ENCODE measurements around the gene ULBP2. TPM values are rescaled to one million over a fixed set of nuclear protein-coding genes. Genes with fewer than 3 reads are reported as not detected.
A peak's percentile ranks its signal among the peaks of the same experiment; 100 is the strongest.
"Not testable (repeated sequence)": the region's sequence is repeated elsewhere in the genome, so short reads cannot be mapped to it uniquely, and the experiment has no call there.

Gene ULBP2, protein sequence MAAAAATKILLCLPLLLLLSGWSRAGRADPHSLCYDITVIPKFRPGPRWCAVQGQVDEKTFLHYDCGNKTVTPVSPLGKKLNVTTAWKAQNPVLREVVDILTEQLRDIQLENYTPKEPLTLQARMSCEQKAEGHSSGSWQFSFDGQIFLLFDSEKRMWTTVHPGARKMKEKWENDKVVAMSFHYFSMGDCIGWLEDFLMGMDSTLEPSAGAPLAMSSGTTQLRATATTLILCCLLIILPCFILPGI
- 16.1 TPM for polyA plus RNA-seq (2013, experiment 1 of 2; ENCODE audit: insufficient read length)
- polyA plus RNA-seq (2013, experiment 2 of 2; ENCODE audit: insufficient read length) = 11.4 TPM

DNA sequence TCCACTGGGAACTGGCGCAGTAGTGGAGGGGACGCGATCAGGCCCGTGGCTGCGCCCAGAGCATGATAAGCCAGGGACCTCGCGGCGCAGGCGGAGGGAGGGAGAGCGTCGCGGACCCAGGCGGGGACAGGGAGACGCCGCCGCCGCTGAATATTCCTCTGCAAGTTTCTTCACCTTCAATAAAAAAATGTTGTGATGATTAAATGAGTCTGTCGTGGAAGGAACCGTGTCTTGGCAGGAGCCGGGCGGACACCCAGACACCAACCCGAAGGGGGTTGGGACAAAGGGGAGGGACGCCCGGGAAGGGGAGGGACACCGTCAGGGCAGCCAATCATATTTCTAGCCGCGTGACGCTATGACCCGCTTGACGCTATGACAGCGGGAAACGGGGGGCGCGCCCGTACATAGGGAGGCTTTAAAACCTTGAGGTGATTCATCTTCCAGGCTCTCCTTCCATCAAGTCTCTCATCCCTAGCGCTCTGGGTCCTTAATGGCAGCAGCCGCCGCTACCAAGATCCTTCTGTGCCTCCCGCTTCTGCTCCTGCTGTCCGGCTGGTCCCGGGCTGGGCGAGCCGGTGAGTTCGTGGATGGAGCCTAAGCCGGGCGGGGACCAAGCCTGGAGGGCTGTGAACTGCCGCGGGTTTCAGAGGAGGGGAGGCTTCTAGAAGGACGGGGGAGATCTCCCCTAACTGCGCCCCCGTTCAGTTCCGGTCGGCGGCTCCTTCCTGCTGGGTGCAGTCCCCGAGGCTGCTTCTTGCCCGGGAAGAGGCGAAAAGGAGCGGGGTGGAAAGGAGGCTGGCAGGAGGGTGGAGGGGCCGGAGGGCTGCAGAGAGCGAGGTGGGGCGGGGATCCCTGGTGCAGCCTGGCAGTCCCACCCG, at the start of gene ULBP2:
Gene ULBP2 (plus strand): TSS at position 432 of the 878 bp plus-strand sequence. CDS start 59 bp downstream, at position 491.
- DNase-seq = peak; percentile 97

DNA sequence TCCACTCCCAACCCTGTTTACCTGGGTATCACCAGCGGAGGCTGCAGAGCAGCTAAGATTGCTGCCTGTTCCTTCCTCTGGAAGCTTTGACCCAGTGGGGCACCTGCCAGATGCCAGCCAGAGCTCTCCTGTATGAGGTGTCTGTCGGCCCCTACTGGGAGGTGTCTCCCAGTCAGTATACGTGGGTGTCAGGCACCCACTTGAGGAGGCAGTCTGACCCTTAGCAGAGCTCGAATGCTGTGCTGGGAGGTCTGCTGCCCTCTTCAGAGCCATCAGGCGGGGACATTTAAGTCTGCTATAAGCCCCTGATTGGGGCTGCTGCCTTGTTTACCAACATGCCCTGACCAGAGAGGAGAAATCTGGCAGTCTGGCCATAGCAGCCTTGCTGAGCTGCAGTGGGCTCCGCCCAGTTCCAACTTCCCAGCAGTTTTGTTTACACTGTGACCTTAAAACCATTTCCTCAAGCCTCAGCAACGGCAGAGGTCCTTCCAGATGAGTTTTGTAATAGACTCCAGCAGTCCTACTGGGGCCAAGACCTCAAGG, 46.7 kb upstream of the ULBP2 start:
- DNase-seq = peak; percentile 38

DNA sequence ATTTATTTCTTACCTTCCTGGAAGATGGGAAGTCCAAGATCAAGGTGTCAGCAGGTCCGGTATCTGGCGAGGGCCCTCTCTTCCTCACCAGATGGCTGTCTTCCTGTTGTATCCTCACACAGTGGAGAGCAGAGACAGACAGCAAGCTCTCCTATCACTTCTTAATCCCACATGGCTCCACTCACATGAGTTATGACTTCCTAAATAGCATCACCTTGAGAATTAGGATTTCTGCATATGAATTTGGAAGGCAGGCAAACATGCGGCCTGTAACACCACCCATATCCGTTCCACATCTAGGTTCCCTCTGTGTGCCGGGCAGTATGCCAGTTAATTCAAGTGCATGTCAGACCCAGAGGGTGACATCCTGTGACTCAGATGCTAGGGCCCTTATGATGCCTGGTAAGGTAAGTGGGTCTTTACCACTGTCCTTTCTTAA, 46.0 kb upstream of the ULBP2 start:
- peak; percentile 88 for DNase-seq

DNA sequence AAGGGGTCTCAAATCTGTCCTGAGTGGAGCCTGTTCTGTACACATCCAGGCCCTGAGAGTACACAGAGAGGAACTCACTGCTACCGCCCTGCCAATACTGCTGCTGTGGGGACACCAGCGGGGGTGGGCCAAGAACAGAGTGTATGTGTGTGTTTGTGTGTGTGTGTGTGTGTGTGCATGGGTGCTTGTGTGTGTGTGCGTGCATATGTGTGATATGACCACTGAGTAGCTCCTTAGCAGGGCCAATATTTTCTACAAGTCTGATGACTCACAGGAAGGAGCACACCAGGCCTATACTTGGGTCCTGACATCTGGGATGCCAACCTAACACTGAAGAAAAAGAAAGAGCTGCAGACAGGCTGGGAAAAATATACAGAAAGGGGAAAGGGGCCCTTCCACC, 45.3 kb upstream of the ULBP2 start:
- DNase-seq = peak; percentile 61

DNA sequence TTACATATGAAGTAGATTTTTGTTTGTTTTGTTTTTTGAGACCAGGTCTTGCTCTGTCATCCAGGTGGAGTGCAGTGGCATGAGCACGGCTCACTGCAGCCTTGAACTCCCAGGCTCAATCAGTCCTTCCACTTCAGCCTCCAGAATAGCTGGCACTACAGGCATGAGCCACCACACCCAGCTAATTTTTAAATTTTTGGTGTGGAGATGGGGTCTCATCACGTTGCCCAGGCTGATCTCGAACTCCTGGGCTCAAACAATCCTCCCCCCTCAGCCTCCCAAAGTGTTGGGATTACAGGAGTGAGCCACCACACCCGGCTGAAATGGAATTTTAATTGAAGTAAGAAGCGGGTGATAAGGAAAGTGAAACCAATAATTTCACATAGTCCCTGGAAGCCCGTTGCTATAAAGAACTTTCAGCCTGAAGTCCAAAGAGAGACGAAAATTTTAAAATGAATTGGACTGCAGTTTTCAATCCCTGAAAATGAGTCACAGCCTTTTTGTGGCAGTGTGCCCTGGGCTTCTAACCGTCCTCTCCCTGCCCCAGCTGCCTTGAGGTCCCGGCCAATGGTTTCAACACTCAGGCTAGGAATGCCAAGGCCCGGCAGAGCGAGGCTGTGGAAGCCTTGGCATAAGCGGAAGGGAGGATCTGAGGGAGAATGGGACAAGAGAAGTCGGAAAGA, 44.7 kb upstream of the ULBP2 start:
- peak; percentile 82 for DNase-seq

DNA sequence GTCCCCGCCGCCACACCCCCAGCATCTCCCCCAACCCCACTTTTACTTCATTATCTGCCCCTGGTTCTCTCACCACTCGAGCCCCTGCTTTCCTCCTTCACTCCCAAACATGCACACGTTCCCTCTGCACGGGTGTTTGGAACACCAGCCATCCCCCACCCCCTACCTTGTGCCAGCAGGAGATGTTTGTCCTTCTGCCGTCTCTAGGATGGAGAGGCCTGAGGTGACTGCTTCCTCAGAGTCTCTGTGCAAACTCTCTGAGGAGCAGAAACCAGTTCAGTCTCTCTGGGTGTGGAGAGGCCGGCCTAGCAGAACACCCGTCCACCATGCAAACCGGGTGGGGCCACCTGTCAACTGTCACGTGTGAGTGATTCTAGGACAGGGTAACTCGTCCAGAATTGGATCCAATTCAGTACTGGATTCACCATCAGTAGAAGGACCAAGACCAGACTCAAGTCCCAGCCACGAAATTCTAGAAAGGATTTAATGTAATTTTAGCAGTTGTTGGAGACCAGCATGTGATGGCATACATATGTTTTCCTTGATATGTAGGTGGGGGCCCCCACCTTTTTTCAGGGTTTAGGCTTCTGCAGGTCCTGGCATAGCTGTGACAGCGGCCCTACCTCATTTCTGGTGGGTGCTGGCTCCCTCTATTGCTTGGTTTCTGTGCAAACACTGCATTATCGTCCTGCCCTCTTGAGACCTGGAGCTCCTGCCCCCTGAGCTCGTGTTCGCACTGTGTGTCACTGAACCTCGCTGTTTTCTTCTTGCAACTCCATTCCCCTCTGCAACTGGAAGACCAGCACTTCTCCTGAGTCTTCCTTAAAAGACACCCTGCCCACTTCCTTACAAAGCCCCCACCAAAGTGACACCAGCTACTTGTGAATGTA, 43.7 kb upstream of the ULBP2 start, which contains the start of gene RAET1E:
Gene RAET1E (minus strand): TSS at position 259 of the 890 bp plus-strand sequence. CDS start 7,212 bp downstream, outside the sequence.
- DNase-seq = no peak

DNA sequence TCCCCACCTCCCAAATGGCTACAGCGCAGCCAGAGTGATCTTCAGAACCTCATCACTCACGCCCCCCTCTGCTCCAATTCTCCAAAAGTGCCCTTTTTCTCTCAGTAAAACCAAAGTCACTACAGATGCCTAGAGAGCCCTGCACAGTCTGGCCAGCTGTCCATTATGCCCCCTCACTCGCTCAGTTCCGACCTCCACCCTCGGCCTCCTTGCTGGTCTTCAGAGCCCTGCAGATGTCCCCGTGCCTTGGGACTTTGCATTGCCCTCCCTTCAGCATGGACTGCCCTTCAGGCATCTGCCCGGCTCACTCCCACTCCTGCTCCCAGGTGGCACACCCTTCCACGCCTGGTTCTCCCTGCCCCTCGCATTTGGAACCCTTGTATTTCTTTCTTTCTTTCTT, 42.8 kb upstream of the ULBP2 start:
- DNase-seq = no peak

DNA sequence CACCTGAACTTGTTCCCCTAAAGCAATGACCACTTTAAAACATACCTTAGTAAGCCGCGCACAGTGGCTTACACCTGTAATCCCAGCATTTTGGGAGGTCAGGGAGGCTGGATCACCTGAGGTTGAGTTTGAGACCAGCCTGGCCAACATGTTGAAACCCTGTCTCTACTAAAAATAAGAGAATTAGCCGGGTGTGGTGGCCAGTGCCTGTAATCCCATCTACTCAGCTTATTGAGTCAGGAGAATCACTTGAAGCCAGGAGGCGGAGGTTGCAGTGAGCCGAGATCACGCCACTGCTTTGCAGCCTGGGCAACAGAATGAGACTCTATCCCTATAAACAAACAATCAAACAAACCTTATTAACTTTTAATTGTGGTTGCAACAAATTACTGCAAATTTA, 42.3 kb upstream of the ULBP2 start:
- no peak for DNase-seq

DNA sequence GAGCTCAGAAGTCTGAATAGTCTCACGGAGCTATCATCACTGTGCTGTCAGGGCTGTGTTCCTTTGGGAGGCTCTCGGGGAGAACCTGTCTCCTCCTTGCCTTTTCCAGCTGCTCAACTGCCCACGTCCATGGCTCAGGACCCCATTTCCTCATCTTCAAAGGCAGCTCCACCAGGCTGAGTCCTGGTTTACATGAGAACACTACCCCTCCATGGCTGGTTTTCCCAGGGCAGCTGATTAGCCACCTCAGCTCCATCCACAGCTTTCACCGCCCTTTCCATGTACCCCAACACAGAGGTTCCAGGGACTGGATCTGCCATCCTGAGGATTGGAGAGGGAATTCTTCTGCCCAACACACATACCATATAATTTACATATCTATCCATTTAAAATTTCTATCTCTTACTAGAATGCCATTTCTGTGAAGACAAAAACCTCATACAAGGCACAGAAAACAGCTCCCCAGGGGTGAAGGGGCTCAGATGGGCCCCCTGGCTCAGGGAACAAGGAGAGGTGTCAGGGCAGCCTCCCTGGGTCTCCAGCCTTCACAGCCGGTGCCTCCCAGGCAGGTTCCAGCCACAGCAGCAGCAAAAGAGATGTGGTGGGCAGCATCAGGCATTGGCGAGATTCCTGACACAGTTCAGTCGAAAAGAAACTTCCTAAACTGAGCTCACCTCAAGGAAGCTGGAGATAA, 41.7 kb upstream of the ULBP2 start:
- no peak for DNase-seq

DNA sequence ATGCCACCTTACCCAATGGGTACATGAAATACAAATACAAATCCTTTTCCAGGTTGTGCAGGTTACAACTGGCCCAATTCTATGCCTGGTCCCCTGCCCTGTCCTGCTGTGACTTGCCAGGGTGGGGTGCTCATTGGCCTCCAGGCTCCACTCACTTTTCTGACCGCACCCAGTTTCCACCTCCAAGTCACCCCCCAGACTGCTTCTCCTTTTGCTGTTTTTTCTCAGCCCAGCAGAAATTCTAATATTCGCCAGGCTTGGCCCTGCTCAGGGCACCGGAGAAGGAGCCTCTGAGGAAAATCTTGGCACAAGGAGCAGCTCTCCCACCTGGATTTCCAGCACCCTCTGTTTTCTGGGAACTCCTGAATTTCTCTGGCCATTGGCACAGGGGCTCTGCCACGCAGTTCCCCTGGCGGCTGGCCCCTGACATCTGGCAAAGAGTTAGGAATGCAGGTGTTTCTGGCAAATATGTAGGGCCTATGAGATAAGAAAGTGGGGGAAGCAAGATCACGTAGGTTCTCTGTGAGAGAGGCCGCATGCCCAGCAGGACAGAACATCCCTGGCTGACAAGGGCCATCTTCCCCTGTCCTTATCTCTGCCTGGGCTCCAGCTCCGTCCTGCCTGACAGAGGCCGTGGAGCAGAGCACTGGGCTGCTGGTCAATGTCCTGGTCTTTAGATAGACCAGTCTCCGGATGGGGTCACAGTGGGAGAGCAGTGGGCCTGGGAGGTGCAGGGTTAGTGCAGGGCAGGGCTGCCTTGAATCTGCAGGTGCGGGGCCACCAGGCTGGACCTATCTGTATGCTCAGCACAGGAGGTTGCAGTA, 41.0 kb upstream of the ULBP2 start:
- no peak for DNase-seq

DNA sequence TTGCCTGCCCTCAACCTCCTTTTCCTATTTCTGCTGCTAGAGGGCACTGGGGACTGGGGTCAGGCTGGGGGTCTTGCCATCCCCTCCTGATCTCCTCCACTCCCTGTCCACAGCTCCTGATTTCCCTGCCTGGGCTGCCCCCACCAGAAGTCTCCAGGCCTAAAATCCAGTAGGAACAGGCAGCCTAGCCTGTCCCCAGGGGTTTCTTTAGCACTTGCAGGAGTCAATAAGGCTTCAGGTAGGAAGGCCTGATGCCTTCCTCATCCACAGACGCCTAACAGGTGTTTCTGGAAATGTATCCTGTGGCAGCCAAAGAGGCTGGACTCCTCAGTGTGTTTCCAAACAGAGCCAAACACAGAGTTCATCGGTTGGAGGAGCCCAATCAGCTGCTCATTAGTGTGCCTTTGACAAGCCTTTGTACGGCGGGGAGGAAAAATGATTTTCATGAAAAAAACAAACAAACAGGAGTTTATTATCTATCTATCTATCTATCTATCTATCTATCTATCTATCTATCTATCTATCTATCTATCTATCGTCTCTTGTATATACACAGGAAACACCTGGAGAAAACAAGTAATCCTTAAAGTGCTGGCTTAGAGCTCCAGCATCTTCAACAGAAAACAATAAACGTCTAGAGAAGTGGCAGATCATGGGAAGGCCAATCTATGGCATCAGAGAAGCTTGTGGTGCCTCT, 40.2 kb upstream of the ULBP2 start:
- no peak for DNase-seq

DNA sequence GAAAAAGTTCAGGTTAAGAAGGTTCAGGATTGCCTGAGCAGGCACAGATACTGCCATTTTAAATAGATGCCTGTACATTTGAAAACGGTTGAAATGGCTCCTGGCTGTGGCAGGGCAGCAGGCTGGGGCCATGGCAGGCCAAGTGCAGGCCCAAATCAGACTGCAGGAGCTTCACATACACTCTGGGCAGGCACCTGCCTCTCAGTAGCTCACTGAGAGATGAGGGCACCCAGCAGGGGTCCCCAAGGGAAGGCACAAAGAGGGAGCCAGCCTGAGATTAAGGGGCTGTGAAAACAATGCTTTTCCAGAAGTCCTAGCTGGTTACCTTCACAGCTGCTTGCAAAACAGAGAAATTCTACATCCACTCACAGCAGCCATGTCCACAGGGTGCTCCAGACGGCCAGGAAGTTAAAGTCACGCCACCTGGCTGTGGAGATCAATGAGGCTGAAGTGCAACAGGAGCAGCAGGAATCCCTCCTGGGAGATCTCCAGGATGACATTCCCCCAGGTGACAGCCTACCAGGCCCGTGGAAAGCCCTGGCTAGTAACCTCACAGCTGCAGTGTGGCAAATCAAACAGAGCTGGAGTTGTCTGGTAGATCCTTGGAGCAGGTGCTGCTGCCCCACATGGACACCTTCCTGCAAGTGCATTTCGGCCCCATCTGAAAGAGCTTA, 37.7 kb upstream of the ULBP2 start:
- no peak for DNase-seq

DNA sequence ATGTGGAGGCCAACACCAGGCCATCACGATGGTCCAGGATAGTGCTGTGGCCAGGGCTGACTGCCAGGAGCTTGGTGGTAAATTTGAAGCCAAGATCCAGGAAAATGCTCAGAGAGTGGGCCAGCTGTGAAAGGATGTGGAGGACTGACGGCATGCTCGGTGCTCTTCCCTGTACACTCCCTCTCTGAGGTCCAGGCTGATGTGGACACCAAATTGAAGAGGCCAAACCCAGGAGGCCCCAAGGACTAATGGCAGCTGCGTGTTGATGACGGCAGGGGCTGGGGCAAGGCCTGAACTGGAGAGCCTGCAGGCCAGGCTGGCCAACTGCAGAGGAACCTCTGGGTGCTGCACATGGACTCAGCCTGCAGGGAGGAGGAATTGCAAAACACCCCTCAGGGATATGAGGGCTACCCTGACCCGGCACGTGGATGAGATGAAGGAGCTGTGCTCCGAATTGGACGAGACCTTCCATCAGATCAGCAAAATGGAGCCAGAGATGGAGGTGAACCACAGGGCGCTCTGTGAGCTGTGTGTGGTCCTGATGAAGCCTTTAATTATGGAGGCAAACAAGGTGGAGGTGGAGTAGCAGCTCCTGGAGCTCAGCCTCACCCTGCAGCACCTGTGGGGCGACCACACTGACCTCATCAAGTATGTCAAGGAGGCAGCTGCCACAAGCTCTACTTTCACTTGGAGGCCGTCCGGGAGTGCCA, 37.0 kb upstream of the ULBP2 start:
- no peak for DNase-seq

DNA sequence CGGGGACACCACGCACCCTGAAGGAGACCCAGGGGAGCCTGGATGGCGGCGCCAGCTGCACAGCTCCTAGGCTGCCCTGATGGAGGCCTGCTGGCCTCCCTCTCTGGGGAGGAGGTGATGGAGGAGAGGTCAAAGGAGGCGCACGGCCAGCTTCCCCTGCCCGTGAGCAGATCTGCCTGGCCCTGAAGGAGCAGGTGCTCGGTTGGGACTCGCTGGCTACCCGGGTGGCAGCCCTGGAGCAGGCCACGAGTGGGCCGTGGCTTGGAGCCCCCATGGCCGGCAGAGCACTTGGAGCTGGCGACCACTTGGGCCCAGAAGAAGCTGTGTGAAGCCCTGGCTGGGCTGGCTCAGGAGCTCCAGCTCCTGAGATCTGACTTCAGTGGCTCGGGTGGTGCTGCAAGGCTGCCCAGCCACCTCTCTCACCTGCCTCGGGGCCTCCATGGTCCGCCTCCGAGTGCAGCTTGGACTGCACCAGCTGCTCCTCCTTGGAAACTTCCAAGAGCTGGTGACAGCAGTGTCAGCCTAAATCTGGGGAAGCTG, 36.4 kb upstream of the ULBP2 start:
- no peak for DNase-seq

DNA sequence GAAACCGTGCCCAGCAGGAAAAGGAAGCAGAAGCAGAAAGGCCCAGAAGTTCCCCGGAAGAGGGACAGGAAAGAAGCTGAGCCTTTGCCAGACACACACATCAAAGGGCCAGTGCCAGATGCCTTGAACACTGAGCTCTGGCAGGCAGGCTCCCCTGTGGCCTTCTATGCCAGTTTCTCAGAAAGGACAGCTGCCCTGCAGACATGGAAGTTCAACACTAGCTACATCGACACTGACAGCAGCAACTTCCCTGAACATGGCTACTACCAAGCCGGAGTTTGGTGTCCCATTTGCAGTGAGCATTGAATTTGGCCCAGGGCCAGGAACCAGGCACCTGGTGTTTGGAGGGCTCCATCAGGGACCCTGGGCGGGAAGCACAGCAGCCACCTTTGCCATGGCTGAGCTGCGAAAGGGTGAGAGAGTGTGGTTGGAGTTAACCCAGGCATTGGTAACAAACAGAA, 35.9 kb upstream of the ULBP2 start:
- DNase-seq = no peak

DNA sequence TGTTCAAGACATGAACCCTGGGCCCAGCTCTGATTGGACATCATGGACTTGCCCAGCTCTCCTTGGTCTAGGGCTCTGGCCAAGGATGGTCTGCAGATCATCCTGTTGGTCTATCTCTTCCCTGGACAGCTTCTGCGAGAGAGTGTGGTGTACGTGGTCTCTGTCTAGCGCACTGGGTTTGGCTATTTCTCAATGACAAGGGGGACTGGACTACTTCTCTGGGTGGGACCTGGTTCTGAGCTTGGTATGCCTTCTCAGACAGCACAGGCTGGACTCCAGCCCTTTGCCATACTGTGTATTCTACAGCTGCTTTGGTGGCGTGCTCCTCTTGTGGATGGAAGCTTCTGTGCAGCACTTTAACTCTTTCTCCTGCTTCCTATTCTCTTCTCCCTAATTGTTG, 35.4 kb upstream of the ULBP2 start:
- DNase-seq = no peak

DNA sequence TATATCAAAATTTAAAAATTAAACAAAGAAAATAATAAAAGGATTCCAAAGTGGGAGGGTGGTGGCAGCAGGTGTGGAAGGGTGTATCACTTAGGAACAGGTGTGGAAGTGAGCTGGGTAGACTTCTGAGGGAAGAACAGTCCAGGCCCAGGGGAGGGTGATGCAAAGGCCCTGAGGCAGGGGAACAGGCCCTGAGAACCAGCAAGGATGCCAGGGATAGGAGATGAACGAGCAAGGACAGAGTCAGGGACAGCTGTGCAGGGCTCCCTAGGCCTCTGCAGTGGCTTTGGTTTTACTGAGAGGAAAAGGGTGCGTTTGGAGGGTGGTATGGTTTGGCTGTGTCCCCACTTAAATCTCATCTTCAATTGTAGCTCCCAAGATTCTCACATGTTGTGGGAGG, 34.5 kb upstream of the ULBP2 start:
- no peak for DNase-seq

DNA sequence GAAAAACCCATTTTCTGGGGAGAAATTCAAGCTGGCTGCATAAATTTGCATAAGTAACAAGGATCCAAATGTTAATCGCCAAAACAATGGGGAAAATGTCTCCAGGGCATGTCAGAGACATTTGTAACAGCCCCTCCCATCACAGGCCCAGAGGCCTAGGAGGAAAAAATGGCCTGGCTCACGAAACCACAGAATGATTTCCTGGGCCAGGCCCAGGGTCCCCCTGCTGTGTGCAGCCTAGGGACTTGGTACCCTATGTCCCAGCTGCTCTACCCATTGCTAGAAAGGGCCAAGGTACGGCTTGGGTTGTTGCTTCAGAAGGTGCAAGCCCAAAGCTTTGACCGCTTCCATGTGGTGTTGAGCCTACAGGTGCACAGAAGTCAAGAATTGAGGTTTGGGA, 33.3 kb upstream of the ULBP2 start:
- DNase-seq = not testable (repeated sequence)

Data from fibroblast of skin of back (primary cell).